NCI-H2107 (cell line): ENCODE results near the gene FBLN1.
"Not testable (repeated sequence)": the region's sequence is repeated elsewhere in the genome, so short reads cannot be mapped to it uniquely, and the experiment has no call there.

Experiments
- DNase-seq: peaks from one replicate; lab custom pipeline; 2025; lab: John Stamatoyannopoulos, UW

FBLN1 gene

DNA sequence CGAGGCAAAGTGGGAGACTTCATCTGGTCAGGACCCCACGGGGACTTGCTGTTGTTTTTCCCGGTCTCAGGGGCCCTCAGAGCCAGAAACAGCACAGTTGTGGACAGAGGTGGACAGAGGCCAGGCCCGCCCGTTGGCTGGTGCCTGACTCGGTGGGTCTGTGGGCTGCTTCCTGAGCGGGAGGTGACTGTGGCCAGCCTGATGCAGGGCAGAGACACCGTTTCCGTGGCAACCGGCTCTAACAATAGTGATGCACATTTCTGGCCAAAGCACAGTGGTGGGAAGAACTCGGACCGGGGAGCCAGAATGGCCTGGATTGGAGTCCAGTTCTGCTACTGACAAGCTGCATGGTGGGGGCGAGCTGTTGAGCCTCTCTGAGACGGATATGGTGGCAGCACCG is 110.3 kb downstream of the FBLN1 start:
- no peak for DNase-seq

DNA sequence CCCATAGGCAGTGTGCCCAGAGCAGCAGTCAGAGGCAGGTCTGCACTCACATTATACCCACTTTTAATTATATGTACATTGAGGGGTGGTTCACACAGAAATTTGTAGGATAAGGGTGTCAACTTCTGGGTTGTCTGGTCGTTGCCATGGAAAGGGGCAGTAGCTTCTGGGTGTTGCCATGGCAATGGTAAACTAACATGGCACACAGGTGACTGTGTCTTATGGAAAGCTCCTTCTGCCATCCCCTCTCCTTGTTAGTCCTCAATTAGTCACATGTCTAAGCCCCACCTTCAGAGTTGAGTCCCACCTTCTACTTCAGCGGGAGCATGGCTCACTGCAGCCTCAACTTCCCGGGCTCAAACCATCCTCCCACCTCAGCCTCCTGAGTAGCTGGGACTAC is 112.7 kb downstream of the FBLN1 start:
- no peak for DNase-seq

DNA sequence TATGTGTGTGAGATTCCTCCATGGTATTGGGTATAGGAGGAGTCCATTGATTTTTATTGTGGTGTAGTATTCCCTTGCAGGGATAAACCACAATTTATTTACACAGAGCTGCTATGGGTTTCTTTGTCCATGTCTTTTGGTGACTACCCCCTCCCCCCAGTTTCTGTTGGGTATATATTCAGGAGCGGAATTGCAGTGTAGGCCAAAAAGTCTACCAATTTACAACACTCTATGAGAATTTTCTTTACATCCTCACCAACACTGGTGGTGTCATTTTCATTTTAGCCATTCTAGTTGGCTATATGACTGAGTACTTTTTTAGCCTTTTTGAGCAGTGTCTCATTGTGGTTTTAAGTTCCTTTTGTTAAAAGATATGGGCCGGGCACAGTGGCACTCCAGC is 113.7 kb downstream of the FBLN1 start:
- no peak for DNase-seq

DNA sequence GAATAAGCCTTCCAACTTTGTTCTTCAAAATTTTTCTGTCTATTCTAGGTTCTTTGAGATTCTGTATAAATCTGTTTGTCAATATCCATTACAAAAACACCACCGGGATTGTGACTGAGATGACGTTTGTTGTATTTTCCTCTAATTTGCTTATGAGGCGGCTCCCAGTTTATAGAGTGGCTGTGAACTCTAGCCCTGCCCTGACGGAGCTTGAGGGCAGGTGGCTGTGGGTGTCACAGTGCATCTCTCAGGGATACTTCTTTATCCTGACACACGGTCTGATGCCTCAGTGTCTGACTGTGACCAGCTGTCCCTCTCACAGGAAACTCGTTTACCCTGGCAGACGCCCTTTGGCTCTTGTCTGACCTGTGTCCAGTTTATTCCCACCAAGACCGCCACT is 115.3 kb downstream of the FBLN1 start:
- no peak for DNase-seq

DNA sequence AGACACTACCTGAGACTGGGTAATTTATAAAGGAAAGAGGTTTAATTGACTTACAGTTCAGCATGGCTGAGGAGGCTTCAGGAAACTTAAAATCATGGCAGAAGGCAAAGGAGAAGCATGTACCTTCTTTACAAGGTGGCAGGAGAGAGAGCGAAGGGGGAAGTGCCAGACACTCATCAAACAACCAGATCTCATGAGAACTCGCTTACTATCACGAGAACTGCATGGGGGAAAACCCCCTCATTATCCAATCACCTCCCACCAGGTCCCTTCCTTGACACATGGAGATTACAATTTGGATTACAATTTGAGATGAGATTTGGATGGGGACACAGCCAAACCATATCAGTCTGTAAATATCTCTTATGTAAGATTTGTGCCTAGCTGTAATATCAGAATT is 118.0 kb downstream of the FBLN1 start:
- DNase-seq = no peak

DNA sequence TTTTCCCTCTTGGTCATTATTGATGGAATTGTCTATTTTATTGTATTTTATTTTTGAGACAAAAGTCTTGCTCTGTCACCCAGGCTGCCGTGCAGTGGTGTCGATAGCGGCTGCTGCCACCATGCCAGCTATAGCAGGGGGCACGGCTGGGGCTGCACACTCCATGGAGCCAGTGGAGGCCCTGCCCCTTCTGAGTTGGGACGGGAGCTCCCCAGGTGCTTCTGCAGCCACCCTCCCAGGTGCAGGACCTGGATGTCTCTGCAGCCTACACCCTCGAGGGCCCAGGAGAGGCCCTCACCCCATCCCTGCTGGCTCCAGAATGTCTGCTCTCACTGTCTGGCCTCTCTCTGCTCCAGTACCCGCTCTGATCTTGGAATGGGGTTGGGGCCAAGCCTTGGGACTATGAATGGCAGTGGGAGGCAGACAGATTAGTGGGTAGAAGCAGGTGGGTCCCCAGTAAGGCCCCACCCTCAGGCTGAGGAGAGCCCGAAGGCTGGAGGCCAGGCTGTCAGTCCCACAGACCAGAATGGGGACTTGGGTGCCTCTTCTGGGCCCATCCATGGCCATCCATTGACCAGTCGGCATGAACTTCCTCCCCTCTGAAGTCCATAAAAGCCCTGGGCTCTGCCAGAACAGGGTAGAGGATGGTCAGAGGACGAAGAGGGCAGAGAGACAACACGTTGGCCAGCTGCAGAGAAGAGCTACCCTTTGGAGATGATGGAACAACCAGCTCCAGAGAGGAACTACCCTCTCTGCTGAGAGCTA is 119.3 kb downstream of the FBLN1 start:
- DNase-seq = no peak

DNA sequence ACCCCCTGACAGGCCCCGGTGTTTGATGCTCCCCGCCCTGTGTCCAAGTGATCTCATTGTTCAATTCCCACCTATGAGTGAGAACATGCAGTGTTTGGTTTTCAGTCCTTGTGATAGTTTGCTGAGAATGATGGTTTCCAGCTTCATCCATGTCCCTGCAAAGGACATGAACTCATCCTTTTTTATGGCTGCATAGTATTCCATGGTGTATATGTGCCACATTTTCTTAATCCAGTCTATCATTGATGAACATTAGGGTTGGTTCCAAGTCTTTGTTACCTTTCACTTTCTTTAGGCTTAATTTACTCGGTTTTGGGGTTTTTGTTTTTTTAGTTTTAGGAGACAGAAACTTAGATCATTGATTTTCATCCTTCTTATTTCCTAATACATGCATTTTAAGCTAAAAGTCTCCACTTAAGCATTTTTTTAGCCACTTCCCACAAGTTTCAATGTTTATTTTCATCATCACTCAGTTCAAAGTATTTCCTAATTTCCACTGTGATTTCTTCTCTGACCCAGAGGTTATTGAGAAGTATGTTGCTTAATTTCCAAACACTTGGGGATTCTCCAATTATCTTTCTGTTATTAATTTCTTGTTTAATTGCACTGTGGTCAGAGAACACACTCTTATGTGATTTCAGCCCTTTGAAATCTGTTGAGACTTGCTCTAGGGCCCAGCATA is 120.9 kb downstream of the FBLN1 start:
- not testable (repeated sequence) for DNase-seq

DNA sequence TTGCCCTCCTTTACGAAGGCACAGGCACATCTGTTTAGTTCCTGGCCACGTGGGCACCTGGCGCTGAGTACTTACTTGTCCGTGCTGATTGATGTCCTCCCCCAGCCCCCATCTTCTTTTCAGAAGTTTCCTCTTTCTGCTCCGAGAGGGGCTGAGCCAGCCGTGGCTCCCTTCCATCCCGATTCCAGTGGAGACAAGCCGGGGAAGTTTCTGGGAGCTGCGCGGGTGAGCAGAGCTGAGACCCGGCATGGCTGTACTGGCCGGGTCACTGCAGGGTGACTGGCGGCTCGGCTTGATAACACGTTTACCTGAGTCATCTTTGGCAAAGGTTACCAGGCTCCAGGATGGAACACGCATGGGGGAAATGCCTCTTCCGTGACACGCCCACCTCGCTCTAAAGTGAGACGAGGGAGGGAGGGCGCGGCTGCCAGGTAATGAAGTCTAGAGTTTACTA is 123.5 kb downstream of the FBLN1 start:
- no peak for DNase-seq

DNA sequence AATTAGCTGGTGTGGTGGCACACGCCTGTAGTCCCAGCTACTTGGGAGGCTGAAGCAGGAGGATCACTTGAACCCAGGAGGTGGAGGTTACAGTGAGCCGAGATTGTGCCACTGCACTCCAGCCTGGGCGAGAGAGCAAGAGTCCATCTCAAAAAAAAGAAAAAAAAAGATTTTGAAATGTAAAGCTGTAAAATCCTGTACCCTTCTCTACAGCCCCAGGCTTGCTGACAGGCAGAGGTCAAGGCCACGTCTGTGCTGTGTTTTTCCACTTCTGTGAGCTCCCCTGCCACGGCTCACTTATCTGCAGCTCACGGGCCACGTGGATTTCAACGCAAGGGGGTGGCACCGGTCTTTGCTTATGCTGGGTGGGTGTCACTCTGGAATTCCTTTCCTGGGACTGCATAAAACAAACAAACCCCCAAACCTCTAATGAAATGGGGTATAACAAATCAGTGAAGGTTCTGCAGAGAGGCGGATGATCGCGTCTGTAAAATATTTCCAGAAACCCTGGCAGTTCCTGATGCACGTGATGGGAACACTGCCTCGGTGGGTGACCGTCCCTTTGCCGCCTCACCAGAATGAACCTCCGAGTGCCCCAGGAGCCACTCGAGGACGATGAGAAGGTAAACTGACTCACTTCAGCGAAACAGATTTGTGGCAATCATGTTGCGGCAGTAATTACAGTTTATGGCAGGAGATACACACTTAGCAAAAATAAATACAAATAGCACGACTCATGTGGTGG is 125.0 kb downstream of the FBLN1 start:
- no peak for DNase-seq

DNA sequence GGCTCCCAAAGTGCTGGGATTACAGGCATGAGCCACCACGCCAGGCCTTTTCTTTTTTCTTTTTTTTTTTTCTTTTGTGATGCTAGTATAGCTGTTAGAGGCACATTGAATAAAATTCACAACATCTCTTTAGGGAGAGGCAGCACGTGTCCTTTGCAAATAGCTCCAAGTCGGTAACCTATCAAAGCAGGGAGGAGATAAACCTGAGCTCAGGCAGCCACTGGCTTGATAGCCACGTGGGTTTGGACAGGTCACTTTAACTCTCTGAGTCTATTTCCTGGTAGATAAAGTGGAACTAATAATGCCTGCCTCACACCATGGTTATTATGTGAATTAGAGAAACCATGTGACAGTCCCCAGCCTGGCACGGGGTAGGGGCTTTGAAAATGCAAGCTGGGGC is 125.8 kb downstream of the FBLN1 start:
- DNase-seq = no peak

DNA sequence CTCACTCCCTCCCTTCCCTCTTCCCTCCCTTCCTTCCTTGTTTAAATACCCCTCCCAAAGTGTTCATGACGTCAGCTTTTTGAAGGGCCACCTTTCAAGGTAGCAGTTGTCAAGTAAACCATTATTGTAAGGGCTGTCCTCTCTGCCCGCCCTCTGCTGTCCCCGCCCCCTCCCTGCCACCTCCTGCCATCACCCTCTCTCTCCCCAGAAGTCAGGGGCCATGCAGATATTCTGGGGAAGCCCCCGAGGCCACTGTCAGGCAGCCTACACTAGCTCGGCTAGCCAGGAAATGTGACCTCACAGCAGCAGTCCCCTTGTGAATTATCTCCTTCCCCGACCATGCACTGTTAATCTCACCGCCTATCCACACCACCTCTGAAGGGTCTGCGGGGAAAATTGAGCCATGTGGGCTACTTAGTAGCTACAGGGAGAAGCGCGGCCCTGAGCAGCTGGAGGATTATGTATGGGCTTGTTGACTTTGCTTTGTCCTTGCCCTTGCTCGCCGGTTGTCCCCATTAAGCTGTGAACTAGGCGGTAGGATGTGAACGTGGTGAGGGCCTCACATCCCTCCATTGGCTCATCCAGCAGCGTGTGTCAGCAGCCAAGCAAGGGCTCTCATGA is 126.9 kb downstream of the FBLN1 start:
- DNase-seq = no peak

DNA sequence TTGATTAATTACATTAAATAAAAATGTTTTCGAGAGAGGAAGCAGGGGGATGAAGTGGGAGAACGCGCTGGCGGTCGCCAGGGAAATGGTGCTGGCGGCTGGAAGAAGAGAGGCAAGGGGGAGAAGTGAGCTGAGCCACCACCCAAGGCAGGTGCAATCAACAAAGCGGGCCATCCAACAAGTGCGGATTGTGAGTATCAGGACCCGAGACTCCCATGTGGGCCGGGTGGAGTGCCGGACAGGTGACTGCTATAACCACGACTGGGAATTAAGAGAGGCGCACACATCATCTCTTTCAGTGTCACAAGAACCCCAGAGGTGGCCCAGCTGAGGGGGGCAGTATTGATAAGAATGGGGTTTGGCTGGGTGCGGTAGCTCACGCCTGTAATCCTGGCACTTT is 127.8 kb downstream of the FBLN1 start:
- DNase-seq = no peak

DNA sequence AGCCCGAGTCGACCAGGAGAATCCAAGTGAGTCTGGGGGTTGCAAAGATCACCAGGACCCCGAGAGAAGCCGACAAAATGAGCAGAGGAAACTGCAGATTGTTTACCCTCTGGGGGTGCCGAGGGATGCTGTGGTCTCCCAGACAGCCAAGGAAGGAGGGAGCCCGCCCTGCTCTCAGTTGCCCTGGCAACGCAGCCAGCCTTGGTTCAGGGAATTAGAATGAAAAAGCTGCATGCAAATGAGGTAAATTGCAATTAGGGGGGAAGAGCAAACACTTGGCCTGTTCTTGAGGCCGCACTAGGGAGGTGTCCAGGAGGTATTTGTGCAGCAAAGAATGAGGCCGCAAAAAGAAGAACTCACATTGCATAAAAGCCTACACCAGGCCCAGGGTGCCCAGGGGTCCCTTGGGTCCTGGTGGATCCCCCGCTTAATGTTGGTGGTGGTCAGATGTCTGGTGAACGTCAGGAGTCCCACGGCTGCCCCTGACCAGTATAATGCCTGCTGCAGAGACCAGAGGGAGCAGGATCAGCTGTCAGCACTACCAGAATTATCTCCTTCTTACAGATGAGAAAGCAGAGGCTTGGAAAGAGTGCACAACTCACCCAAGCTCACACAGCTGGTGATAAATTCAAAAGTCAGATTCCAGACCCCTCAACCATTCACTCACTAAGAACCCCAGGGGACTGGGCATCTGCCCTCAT is 128.6 kb downstream of the FBLN1 start:
- no peak for DNase-seq

DNA sequence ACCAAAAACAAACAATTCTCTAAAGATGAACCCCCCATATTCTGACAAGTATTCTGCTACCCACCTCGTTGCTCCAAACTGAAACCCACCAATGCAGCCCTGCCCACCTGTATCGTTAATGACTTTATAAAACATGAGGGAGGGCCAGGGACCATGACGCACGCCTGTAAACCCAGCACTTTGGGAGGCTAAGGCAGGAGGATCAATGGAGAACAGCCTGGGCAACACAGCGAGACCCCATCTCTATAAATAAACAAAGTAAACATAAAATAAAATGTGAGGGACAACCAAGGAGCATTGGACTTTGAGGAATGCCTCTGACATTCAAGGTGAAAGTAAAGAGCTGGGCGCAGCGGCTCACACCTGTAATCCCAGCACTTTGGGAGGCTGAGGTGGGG is 129.2 kb downstream of the FBLN1 start:
- DNase-seq = no peak

DNA sequence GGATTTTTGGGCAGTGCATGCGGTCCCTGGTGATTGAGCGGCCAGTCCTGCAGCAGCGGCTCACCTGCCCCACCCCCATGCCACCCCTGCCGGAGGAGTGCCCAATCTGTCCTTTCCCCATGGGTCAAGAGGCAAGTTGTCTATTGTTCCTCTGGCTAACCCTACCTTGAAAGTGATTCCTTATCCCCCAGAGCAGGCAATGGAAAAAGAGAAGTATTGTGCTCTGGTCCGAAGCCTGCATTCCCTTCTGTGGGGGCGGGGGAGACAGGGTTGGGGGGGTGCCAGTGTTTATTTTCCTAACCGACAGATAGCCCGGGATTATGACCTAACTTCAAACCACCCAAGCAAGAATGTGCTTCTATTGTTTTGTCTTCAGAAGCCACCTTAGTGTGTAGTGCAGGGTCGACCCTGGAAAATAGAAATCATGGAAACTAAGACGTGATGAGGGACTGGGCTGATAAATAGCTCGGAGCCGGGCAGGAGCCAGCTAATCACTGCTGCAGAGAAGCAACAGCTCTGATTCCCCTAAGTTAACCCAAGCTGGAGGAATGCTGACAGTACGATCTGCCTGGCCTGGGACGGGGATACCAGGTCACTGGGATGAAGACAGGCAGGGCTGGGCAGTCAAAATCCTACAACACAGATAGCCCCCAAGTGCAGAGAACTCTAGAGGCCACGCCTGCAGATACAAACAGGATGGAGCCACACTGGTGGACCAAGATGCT is 130.3 kb downstream of the FBLN1 start:
- DNase-seq = no peak

DNA sequence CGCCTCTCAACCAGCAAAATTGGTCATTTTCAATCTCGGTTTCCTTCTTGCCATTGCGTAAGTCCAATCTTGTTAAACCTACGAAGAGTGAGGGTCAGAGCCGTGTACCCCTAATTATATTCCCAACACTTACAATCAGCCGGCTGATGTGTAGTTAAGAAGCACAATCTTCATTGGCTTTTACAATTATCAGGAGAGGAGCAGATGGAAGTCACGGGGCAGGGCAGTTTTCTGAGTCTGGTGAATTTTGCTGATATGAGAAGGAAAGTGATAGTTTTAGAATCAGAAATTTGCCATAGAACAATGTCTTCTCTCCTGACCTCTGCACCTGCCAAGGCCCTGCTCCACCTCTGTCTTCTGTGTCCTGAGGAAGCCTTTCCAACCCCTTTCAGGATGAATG is 134.0 kb downstream of the FBLN1 start:
- DNase-seq = no peak

DNA sequence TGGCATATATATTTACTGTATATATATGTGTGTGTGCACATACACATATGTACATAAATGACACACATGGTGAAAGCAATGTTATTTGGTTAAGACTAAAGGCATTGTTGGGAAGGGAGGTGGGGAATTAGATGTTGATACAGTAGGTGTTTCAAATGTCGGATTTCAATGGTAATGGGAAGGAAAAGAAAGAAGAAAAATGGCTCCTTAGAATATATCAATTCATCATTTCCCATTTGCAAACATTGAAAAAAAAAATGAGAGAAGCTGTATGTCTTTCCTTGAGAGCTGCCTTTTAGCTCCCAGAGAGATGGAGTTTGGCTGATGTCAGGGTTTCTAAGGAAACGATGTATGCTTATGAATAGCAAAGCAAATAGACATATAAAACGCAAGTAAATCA is 135.5 kb downstream of the FBLN1 start:
- DNase-seq = no peak

DNA sequence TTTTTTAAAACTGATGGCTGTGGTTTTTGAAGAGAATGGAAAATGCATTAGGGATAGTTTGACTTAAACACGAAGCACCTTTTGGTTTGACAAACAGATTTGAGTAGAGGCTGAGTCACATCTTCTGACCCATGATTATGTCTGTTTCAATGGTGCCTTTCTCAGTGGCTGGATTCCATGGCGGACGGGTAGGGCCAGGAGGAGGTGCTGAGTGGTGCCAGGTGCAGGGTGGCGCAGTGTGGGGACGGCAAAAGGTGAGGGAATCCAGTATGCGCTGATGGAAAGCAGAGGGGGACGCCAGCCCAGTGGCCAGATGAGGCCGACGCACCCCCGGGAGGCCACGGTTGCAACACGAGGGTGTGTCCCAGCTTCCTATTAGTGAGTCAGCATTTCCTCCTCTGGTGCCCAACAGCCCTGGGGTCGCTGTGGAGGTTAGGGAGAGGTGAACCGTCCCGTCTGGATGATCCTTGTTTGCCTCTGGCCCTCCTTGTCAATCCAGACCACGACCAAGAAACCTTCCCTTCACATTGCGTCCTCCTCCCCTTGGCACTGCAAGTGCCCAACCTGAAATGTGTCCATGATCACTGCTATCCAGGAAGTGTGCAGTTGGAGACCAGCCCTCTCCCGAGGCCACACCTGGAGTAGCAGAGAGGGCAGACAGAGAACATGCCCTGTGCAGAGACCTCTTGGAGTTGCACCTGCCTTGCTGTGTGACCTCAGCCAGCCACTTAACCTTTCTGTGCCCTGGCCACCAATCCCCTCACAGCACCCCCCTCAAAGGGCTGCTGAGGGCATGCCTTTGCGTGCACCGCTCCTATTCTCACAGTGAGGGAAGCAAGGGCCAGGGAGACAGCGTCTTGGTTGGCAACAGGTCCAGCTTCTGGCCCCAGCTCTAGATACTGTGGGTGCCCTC is 136.4 kb downstream of the FBLN1 start:
- no peak for DNase-seq

DNA sequence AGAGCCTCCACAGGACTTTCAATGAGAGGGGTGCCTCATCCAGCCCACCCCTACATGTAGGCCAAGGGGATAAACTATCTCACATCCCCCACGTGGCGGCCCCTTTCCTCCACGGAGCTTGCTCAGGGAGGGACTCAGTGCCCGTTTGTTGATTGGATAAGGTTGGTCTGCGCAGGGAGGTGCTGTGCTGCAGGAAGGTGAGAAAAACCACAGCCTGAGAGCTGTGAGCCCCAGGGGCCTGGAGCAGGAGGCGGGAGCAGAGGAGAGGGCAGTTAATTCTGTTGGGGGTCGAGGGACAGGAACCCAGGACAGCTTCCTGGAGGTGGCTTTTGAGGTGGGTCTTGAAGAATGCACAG is 137.0 kb downstream of the FBLN1 start:
- DNase-seq = no peak

DNA sequence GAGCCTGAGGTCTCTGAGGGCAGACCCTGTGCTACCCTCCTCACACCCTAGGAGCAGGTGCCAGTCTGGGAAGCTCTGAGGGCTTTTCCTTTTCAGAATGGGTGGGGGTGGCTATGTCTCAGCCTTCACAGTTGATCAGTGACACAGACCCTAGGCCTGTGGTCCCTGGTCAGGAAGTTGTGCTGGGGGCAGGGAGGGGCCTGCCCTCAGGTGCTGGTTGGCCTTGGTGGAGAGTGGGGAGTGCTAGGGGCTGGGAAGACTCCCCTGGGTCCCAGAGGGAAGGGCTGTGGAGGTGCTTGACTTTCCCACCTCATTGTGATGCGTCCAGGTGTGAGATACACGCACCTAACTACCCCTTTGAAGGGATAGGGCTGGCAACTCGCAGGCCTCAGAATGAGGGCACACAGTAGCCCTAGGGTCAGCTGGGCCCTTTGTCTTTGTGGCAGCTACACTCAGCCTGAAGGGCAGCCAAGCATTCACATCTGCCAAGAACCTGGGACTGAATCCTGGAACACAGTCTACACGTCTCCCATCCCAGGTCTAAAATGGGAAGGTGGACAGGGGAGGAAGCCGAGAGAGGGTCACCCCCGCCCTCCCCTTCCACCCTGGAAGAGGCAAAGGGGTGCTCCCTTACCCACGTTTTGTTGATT is 137.7 kb downstream of the FBLN1 start:
- no peak for DNase-seq
